ENCODE results near the gene PSMD9.

The PSMD9 gene

GRCh38 chr12:121964813-121965643 lies 76.4 kb downstream of the PSMD9 start:
- Histone ChIP-seq H3K4me3 (ENCODE audit: low read length) (no peak overlapping the region), H4K20me1 (ENCODE audit: insufficient read depth, low read length) (no peaks in the 10 kb centered on the region), H3K36me3 (replicated peaks; ENCODE audit: insufficient read depth, low read length) (no peaks in the 10 kb centered on the region), H3K79me2 (ENCODE audit: low read length) (no peaks in the 10 kb centered on the region), H3K4me1 (ENCODE audit: low read length) (no peaks in the 10 kb centered on the region), H2AFZ (ENCODE audit: low read length) (no peak overlapping the region), H3K9me2 (replicated peaks; ENCODE audit: insufficient read depth, low read length) (no peaks in the 10 kb centered on the region), H3F3A (ENCODE audit: insufficient read depth, low read length) (no peaks in the 10 kb centered on the region), H3K27me3 (replicated peaks; ENCODE audit: insufficient read depth, low read length) (no peaks in the 10 kb centered on the region), H3K27ac (ENCODE audit: low read length) (no peak overlapping the region), H3K4me2 (ENCODE audit: low read depth, low read length) (no peak overlapping the region), H3K9ac (ENCODE audit: low read length) (no peak overlapping the region), H3K9me3 (replicated peaks; ENCODE audit: insufficient read depth, low read length) (no peaks in the 10 kb centered on the region)
- DNase-seq = no peak
- TF ChIP-seq EZH2phosphoT487 (IDR thresholded peaks at IDR 0.05; ENCODE audit: low read length) (no peak), EZH2 (optimal IDR thresholded peaks at IDR 0.05; ENCODE audit: low read depth, low read length) (no peak)
- TF ChIP-seq, protein P1, sequence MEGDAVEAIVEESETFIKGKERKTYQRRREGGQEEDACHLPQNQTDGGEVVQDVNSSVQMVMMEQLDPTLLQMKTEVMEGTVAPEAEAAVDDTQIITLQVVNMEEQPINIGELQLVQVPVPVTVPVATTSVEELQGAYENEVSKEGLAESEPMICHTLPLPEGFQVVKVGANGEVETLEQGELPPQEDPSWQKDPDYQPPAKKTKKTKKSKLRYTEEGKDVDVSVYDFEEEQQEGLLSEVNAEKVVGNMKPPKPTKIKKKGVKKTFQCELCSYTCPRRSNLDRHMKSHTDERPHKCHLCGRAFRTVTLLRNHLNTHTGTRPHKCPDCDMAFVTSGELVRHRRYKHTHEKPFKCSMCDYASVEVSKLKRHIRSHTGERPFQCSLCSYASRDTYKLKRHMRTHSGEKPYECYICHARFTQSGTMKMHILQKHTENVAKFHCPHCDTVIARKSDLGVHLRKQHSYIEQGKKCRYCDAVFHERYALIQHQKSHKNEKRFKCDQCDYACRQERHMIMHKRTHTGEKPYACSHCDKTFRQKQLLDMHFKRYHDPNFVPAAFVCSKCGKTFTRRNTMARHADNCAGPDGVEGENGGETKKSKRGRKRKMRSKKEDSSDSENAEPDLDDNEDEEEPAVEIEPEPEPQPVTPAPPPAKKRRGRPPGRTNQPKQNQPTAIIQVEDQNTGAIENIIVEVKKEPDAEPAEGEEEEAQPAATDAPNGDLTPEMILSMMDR (IDR thresholded peaks at IDR 0.05; ENCODE audit: low read length) = no peak

GRCh38 chr12:121966959-121967358 lies 78.4 kb downstream of the PSMD9 start:
- Histone ChIP-seq H3K9ac (ENCODE audit: low read length) (no peak overlapping the region), H3K9me2 (replicated peaks; ENCODE audit: insufficient read depth, low read length) (no peaks in the 10 kb centered on the region), H3K36me3 (replicated peaks; ENCODE audit: insufficient read depth, low read length) (no peaks in the 10 kb centered on the region), H3F3A (ENCODE audit: insufficient read depth, low read length) (no peaks in the 10 kb centered on the region), H3K4me1 (ENCODE audit: low read length) (no peaks in the 10 kb centered on the region), H3K27me3 (replicated peaks; ENCODE audit: insufficient read depth, low read length) (no peaks in the 10 kb centered on the region), H4K20me1 (ENCODE audit: insufficient read depth, low read length) (no peaks in the 10 kb centered on the region), H3K4me3 (ENCODE audit: low read length) (no peak overlapping the region), H3K9me3 (replicated peaks; ENCODE audit: insufficient read depth, low read length) (no peaks in the 10 kb centered on the region), H3K79me2 (ENCODE audit: low read length) (no peaks in the 10 kb centered on the region), H2AFZ (ENCODE audit: low read length) (no peak overlapping the region), H3K4me2 (ENCODE audit: low read depth, low read length) (no peak overlapping the region), H3K27ac (ENCODE audit: low read length) (no peak overlapping the region)
- TF ChIP-seq EZH2phosphoT487 (IDR thresholded peaks at IDR 0.05; ENCODE audit: low read length) = no peak
- no peak for DNase-seq
